H1 (cell line): Measurements from ENCODE around the gene KRTAP10-12. TPM values are rescaled to one million over a fixed set of nuclear protein-coding genes. Genes with fewer than 3 reads are reported as not detected.

ENCODE experiments used
- GABPA ChIP-seq: IDR thresholded peaks from 2 replicates; pipeline ENCODE4 v1.6.1; 2011; ENCODE audit warnings: mild to moderate bottlenecking, low read length, moderate library complexity, borderline replicate concordance; ENCODE audit not compliant: insufficient read depth
- HDAC2 ChIP-seq, 2 experiments: fragments of 300-600 bp in 1 of 2; sonication (generic) in 1 of 2; IDR thresholded peaks; 2 replicates each; pipeline ENCODE4 v1.6.1; 2011 to 2012; ENCODE audit warnings: low read depth in 2 of 2, low read length in 2 of 2, mild to moderate bottlenecking in 2 of 2, moderate library complexity in 2 of 2, borderline replicate concordance in 1 of 2, inconsistent platforms in 1 of 2
- TAF1 ChIP-seq: IDR thresholded peaks from 2 replicates; pipeline ENCODE4 v1.6.1; 2011; ENCODE audit warnings: mild to moderate bottlenecking, low read depth, low read length
- TCF12 ChIP-seq: IDR thresholded peaks from 2 replicates; pipeline ENCODE4 v1.6.1; 2011; ENCODE audit warnings: low read depth, mild to moderate bottlenecking, low read length
- polyA plus RNA-seq, 7 experiments: library from polyadenylated mRNA; depleted of rRNA in 3 of 7; stranded (reverse) in 5 of 7; unstranded in 2 of 7; fragments of >200 nt in 5 of 7; fragments of 200-250 nt in 2 of 7; gene quantifications; 1 replicate in 5 of 7; 2 replicates in 1 of 7; 4 replicates in 1 of 7; pipeline versions ENCODE4 v1.2.1 to v1.2.3, GENCODE V29; 2011 to 2013; ENCODE audit warnings: missing spikeins in 2 of 7, mixed read lengths in 2 of 7
- total RNA-seq: library from RNA; stranded (reverse); fragmentation: NEBNext Ultra II Directional; extraction: Animal tissue kit (Norgen Biotek cat#: 25700); gene quantifications from 2 replicates; pipeline ENCODE4 v1.2.1, GENCODE V29; 2021
- TF ChIP-seq, protein P1 (sequence below): fragments of 300-600 bp; sonication (generic); IDR thresholded peaks from 2 replicates; pipeline ENCODE4 v1.7.1; 2012; ENCODE audit warnings: low read length, moderate library complexity, mild to moderate bottlenecking, inconsistent platforms; ENCODE audit not compliant: insufficient replicate concordance
- TF ChIP-seq, protein P2 (sequence below): IDR thresholded peaks from 2 replicates; pipeline ENCODE4 v1.6.1; 2012; ENCODE audit warnings: inconsistent platforms

The KRTAP10-12 gene
- total and polyA plus RNA-seq, 2 of the 8 experiments (the other 6 are each of a cell fraction or from before 2014, with no cell fraction given) = not detected

DNA sequence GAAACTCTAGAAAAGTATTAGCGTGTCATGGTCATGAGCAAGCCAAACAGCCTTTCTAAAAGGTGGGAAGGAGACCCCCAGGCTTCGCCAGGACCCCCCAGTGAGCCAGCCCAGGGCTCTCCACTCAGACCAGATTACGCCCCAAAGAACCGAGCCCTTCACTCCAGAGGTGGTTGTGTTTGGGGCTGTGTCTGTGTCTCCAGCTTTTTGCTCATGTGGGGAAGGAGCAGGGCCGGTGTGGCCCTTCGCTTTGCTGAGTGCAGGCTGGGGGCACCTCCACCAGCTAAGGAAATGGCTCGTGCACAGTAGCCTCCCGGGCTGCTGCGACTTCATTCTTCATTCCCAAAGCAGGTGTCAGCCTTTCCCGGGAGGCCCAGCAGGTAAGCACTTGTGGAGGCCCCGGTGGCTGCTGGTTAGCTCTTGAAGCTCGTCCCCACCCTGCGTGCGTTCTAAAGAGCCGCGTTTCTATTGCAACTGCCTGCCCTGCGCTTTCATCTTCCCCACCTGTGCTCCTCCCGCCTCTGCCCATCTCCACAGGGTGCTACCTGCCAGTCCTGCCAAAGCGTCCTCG, 13.9 kb downstream of the KRTAP10-12 start (continued):
- TF ChIP-seq, protein P1, sequence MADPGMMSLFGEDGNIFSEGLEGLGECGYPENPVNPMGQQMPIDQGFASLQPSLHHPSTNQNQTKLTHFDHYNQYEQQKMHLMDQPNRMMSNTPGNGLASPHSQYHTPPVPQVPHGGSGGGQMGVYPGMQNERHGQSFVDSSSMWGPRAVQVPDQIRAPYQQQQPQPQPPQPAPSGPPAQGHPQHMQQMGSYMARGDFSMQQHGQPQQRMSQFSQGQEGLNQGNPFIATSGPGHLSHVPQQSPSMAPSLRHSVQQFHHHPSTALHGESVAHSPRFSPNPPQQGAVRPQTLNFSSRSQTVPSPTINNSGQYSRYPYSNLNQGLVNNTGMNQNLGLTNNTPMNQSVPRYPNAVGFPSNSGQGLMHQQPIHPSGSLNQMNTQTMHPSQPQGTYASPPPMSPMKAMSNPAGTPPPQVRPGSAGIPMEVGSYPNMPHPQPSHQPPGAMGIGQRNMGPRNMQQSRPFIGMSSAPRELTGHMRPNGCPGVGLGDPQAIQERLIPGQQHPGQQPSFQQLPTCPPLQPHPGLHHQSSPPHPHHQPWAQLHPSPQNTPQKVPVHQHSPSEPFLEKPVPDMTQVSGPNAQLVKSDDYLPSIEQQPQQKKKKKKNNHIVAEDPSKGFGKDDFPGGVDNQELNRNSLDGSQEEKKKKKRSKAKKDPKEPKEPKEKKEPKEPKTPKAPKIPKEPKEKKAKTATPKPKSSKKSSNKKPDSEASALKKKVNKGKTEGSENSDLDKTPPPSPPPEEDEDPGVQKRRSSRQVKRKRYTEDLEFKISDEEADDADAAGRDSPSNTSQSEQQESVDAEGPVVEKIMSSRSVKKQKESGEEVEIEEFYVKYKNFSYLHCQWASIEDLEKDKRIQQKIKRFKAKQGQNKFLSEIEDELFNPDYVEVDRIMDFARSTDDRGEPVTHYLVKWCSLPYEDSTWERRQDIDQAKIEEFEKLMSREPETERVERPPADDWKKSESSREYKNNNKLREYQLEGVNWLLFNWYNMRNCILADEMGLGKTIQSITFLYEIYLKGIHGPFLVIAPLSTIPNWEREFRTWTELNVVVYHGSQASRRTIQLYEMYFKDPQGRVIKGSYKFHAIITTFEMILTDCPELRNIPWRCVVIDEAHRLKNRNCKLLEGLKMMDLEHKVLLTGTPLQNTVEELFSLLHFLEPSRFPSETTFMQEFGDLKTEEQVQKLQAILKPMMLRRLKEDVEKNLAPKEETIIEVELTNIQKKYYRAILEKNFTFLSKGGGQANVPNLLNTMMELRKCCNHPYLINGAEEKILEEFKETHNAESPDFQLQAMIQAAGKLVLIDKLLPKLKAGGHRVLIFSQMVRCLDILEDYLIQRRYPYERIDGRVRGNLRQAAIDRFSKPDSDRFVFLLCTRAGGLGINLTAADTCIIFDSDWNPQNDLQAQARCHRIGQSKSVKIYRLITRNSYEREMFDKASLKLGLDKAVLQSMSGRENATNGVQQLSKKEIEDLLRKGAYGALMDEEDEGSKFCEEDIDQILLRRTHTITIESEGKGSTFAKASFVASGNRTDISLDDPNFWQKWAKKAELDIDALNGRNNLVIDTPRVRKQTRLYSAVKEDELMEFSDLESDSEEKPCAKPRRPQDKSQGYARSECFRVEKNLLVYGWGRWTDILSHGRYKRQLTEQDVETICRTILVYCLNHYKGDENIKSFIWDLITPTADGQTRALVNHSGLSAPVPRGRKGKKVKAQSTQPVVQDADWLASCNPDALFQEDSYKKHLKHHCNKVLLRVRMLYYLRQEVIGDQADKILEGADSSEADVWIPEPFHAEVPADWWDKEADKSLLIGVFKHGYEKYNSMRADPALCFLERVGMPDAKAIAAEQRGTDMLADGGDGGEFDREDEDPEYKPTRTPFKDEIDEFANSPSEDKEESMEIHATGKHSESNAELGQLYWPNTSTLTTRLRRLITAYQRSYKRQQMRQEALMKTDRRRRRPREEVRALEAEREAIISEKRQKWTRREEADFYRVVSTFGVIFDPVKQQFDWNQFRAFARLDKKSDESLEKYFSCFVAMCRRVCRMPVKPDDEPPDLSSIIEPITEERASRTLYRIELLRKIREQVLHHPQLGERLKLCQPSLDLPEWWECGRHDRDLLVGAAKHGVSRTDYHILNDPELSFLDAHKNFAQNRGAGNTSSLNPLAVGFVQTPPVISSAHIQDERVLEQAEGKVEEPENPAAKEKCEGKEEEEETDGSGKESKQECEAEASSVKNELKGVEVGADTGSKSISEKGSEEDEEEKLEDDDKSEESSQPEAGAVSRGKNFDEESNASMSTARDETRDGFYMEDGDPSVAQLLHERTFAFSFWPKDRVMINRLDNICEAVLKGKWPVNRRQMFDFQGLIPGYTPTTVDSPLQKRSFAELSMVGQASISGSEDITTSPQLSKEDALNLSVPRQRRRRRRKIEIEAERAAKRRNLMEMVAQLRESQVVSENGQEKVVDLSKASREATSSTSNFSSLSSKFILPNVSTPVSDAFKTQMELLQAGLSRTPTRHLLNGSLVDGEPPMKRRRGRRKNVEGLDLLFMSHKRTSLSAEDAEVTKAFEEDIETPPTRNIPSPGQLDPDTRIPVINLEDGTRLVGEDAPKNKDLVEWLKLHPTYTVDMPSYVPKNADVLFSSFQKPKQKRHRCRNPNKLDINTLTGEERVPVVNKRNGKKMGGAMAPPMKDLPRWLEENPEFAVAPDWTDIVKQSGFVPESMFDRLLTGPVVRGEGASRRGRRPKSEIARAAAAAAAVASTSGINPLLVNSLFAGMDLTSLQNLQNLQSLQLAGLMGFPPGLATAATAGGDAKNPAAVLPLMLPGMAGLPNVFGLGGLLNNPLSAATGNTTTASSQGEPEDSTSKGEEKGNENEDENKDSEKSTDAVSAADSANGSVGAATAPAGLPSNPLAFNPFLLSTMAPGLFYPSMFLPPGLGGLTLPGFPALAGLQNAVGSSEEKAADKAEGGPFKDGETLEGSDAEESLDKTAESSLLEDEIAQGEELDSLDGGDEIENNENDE = no peak
- 0 out of 4 replicates have a peak, but pooled peaks of 1 of the 2 experiments have one; percentile 68 for TF ChIP-seq HDAC2 (IDR thresholded peaks at IDR 0.05; ENCODE audit: borderline replicate concordance in 1 of 2, low read depth in 2 of 2, low read length in 2 of 2)
- TF ChIP-seq, protein P2, sequence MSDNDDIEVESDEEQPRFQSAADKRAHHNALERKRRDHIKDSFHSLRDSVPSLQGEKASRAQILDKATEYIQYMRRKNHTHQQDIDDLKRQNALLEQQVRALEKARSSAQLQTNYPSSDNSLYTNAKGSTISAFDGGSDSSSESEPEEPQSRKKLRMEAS = peak; percentile 41; the same call in 1 of the 2 replicates
- no peak for TF ChIP-seq TAF1
- TF ChIP-seq TCF12 = no peak
- TF ChIP-seq GABPA = 0 out of 2 replicates have a peak, but pooled peaks have one; percentile 30
